Mucosa of gallbladder (tissue), 1 donor: ENCODE results near the gene RPL26. TPM values are rescaled to one million over a fixed set of nuclear protein-coding genes. Genes with fewer than 3 reads are reported as not detected.
"Not testable (repeated sequence)": the region's sequence is repeated elsewhere in the genome, so short reads cannot be mapped to it uniquely, and the experiment has no call there.

Experiments used
- DNase-seq: peaks from one replicate; pipeline ENCODE4 v3.0.0-alpha.2; 2020; ENCODE audit warnings: low spot score
- total RNA-seq: library from RNA; stranded (reverse); gene quantifications from one replicate; pipeline ENCODE4 v1.2.1, GENCODE V29; 2021
- donor health status: DM: no; HTN: no; CAD: no.

Gene RPL26
- total RNA-seq, 1 donor from 2014 or later, result 1,147 TPM

GRCh38 chr17:8394497-8394896 lies 11.5 kb upstream of the RPL26 start:
- not testable (repeated sequence) for DNase-seq

- DNase-seq, result no peak
Observed at GRCh38 chr17:8393470-8394231, 10.7 kb upstream of the RPL26 start.

GRCh38 chr17:8392674-8393469 lies 9.9 kb upstream of the RPL26 start:
- no peak for DNase-seq

GRCh38 chr17:8392274-8392673 lies 9.3 kb upstream of the RPL26 start:
- DNase-seq, result no peak

DNA sequence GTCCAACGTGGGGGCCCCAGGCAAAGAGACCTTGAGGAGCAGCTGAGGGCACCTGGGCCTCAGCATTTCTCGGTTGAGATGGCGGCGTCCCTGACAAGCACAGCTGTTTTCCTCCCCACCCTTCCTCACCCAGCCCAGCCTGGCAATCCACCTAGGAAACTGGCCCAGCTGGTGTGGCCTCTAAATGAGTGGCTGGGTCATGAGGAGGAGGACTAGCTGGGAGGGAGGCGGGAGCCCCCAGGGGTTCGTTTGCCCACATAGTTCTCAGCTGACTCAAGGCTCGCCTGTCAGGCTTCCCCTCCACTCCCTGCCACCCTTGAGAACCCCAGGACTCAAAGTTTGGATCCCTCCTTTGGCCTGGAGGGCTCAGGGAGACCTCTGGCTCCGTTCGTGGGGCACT lies 8.7 kb upstream of the RPL26 start:
- no peak for DNase-seq

- DNase-seq, result no peak
Observed at GRCh38 chr17:8387914-8388651, 5.1 kb upstream of the RPL26 start.

GRCh38 chr17:8386841-8387240 lies 3.8 kb upstream of the RPL26 start:
- no peak for DNase-seq

DNA sequence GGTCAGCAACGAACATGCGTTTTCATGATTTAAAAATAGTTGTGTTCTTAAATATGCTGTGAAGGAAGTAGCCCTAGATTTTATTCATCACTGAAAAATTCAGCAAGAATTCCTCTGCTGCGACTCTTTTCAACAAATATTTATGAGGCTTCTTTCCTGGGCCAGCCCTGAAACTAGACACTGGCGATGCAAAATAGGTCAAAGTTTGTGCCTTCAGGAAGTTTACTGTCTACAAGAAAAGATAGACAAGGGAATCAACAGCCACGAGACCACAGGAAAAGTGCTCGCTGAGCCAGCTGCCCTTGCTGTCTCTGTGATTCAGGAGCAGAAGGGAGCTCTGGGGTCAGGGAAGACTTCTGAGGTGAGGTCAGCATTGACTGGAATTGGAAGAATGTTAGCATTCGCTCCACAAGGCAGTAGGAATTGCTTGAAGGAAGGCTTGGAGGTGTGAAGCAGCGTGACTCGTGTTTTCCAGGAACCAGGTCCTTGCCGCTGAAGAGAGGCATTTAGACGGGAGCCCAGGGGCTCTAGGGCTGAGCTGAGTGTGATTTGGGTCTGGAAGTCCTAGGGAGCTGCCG lies 1.9 kb upstream of the RPL26 start:
- DNase-seq, result no peak

- no peak for DNase-seq
Observed at GRCh38 chr17:8382880-8383142, 182 bp downstream of the RPL26 start.

DNA sequence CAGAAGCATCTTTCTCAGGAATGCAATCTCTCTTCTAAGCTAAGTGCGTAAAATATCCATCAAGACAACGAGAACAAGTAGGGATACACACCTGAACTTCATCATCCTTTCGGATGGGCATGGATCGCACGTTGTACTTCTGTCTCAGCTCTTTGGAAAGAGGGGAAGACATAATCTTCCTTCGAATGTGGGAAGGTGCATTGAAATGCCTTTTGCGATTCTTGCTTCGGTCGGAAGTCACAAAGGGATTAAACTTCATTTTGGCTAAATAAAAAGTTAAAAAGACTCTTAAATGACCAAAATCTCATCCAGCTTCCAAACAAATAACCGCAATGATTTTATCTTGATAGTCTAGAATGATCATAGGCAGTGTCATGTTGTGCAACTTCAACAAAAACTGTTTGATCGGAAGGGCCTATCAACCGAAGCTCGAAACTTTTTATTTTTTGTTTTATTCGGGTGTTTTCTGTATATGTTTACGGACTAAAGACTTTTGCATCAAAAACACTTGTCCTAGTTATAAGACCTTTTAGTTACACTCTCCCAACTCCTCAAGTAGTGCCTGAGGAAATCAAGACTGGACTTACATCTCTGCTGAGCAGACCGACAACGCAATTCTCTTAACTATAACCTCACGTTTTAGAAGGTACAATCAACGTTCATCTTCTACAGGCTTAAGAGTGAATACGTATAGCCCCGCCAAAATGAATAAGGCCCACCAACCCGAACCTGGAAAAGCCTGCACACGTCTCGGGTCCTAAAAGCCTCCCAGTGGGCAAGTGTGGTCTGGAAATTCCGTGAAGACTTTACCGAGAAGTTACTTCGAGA lies 727 bp downstream of the RPL26 start:
- no peak for DNase-seq

GRCh38 chr17:8380049-8380448 lies 2.9 kb downstream of the RPL26 start:
- no peak for DNase-seq

DNA sequence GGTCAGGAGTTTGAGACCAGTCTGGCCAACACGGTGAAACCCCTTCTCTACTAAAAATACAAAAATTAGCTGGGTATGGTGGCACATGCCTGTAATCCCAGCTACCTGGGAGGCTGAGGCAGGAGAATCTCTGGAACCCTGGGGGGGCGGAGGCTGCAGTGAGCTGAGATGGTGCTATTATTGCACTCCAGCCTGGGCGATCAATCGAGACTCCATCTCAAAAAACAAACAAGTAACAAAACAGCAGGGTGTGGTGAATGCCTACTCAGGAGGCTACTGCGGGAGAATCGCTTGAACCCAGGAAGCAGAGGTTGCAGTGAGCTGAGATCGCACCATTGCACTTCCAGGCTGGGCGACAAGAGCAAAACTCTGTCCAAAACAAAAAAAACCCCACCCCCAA lies 4.9 kb downstream of the RPL26 start:
- not testable (repeated sequence) for DNase-seq

- no peak for DNase-seq
Observed at GRCh38 chr17:8377422-8377821, 5.6 kb downstream of the RPL26 start.

- DNase-seq, result peak; percentile 88
Observed at GRCh38 chr17:8376271-8377067, 6.5 kb downstream of the RPL26 start, which contains the start of gene KRABD2. TSS of gene KRABD2 (minus strand) at chr17:8376704.

- DNase-seq, result peak; percentile 50
Observed at GRCh38 chr17:8375738-8376259, 7.2 kb downstream of the RPL26 start.

DNA sequence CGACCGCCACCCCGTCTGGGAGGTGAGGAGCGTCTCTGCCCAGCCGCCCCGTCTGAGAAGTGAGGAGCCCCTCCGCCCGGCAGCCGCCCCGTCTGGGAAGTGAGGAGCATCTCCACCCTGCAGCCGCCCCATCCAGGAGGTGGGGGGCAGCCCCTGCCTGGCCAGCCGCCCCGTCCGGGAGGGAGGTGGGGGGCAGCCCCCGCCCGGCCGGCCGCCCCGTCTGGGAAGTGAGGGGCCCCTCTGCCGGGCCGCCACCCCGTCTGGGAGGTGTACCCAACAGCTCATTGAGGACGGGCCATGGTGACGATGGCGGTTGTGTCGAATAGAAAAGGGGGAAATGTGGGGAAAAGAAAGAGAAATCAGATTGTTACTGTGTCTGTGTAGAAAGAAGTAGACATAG lies 9.1 kb downstream of the RPL26 start:
- DNase-seq, result not testable (repeated sequence)

DNA sequence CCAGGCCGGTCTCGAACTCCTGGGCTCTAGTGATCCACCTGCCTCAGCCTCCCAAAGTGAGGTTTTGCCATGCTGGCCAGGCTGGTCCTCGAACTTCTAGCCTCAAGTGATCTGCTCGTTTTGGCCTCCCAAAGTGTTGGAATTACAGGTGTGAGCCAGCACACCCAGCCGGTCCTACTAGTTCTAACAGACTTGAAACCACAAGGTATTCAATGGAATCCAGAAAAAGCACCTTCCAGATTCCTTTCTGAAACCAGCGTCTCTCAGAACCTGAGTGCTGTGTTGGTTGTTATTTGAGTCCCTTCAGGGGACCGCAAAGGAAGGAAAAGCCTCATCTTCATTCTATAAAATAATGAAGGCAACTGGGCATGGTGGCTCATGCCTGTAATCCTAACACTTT lies 10.6 kb downstream of the RPL26 start:
- DNase-seq, result no peak

GRCh38 chr17:8371786-8372185 lies 11.2 kb downstream of the RPL26 start:
- no peak for DNase-seq

DNA sequence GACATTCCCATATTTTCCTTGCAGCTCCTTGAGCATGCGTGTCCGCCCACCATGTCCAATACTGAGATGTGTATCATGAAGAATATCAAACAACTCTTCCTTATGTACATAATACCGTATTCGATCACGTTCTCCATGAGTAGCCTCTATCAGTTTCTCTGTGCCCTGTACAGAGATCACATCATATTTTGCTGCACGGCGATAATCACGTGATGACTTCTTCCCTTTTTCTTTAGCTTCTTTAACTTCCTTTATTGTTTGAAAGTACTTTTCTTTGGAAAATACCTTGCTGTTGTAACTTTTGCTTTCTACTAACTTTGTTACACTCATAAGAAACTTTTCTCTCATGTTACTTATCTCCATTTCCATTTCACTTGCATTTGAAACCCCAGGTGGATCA lies 13.0 kb downstream of the RPL26 start:
- DNase-seq, result no peak

DNA sequence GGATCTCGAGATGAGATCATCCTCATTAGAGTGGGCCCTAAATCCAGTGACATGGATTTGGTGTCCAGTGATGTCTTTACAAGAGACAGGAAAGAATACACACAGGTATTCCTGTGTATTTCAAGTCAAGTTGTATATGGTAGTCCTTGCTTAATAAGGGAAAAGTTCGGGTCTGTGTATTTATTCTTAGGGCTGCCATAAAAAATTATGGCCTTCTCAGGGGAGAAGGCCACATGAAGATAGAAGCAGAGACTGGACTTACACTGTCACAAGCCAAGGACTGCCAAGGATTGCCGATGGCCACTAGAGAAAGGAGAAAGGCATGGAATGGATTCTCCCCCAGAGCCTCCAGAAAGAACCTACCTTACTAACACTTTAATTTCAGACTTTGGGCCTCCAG lies 14.8 kb downstream of the RPL26 start:
- no peak for DNase-seq
